H1 (cell line): ENCODE data around the gene CTIF. TPM values are rescaled to one million over a fixed set of nuclear protein-coding genes. Genes with fewer than 3 reads are reported as not detected.

Source experiments
- CTCF ChIA-PET: fragments of 300-600 bp; sonication (Branson Sonifier 250); formaldehyde crosslinking; loops from one replicate; lab custom pipeline; 2021; ENCODE audit not compliant: partially characterized antibody; lab: Charles Lee
- POLR2A ChIA-PET: fragments of 300-600 bp; sonication (Branson Sonifier 250); formaldehyde crosslinking; loops from one replicate; lab custom pipeline; 2021; ENCODE audit warnings: inconsistent platforms; ENCODE audit not compliant: partially characterized antibody; lab: Charles Lee
- DNase-seq, 2 experiments: peaks; one replicate each; pipeline versions ENCODE4 v3.0.0 to v3.0.0-alpha.2; 2010 to 2022; ENCODE audit warnings: low spot score in 2 of 2, low read depth in 1 of 2, mixed read lengths in 1 of 2
- FAIRE-seq: peaks from 2 replicates; lab custom pipeline; 2011; peaks lifted over from hg19 to GRCh38; lab: Jason Lieb, UNC
- H2AFZ ChIP-seq: 2 replicates; pipeline ENCODE4 v1.8.1; 2012; ENCODE audit warnings: low read length, inconsistent platforms
- H2AK5ac ChIP-seq: 2 replicates; pipeline ENCODE4 v1.6.1; 2013; ENCODE audit warnings: low read depth, low read length
- H2BK120ac ChIP-seq: replicated peaks from 2 replicates; pipeline ENCODE3; 2013; ENCODE audit warnings: low read depth, low read length, inconsistent platforms
- H2BK12ac ChIP-seq: 2 replicates; pipeline ENCODE4 v1.6.1; 2013; ENCODE audit warnings: low read depth, low read length
- H2BK15ac ChIP-seq: 2 replicates; pipeline ENCODE4 v1.6.1; 2013; ENCODE audit warnings: low read length
- H2BK20ac ChIP-seq: 2 replicates; pipeline ENCODE4 v1.6.1; 2013; ENCODE audit warnings: low read length
- H2BK5ac ChIP-seq: 2 replicates; pipeline ENCODE4 v1.6.1; 2013; ENCODE audit warnings: low read depth, low read length
- H3K14ac ChIP-seq: 2 replicates; pipeline ENCODE4 v1.6.1; 2013; ENCODE audit warnings: inconsistent platforms; ENCODE audit not compliant: insufficient read length
- H3K18ac ChIP-seq: 2 replicates; pipeline ENCODE4 v1.6.1; 2013; ENCODE audit warnings: low read length; ENCODE audit errors: extremely low read depth
- H3K23ac ChIP-seq: 2 replicates; pipeline ENCODE4 v1.6.1; 2013; ENCODE audit warnings: inconsistent platforms; ENCODE audit not compliant: insufficient read length
- H3K23me2 ChIP-seq: 2 replicates; pipeline ENCODE4 v1.6.1; 2013; ENCODE audit warnings: low read depth, low read length
- H3K27ac ChIP-seq: 2 replicates; pipeline ENCODE4 v1.6.1; 2011; ENCODE audit warnings: low read depth, low read length, inconsistent platforms
- H3K27me3 ChIP-seq, 4 experiments: replicated peaks in 1 of 4; 1 replicate in 1 of 4; 2 replicates in 3 of 4; pipeline versions ENCODE4 v1.6.1 to v1.8.1; 2011 to 2013; ENCODE audit warnings: low read length in 3 of 4, mild to moderate bottlenecking in 3 of 4, inconsistent platforms in 2 of 4, mixed read lengths in 2 of 4, moderate library complexity in 1 of 4; ENCODE audit not compliant: control insufficient read depth in 3 of 4, insufficient read depth in 3 of 4; ENCODE audit errors: extremely low read depth in 1 of 4
- H3K36me3 ChIP-seq, 4 experiments: 2 replicates each; pipeline versions ENCODE4 v1.6.1 to v1.8.1; 2011 to 2013; ENCODE audit warnings: mild to moderate bottlenecking in 4 of 4, low read length in 3 of 4, moderate library complexity in 2 of 4, control low read depth in 1 of 4, inconsistent platforms in 1 of 4; ENCODE audit not compliant: insufficient read depth in 4 of 4, control insufficient read depth in 2 of 4
- H3K4ac ChIP-seq: replicated peaks from 2 replicates; pipeline ENCODE3; 2013; ENCODE audit warnings: low read length, low read depth, mixed read lengths, inconsistent platforms; ENCODE audit not compliant: insufficient read length
- H3K4me1 ChIP-seq, 4 experiments: replicated peaks in 1 of 4; 1 replicate in 1 of 4; 2 replicates in 3 of 4; pipeline versions ENCODE4 v1.6.1 to v1.8.1; 2011 to 2013; ENCODE audit warnings: low read length in 3 of 4, inconsistent platforms in 2 of 4, mixed read lengths in 1 of 4; ENCODE audit not compliant: insufficient read depth in 4 of 4, control insufficient read depth in 3 of 4
- H3K4me2 ChIP-seq, 2 experiments: 2 replicates each; pipeline versions ENCODE4 v1.6.1 to v1.8.1; 2011 to 2013; ENCODE audit warnings: low read depth in 2 of 2, low read length in 2 of 2, control low read depth in 1 of 2, inconsistent platforms in 1 of 2, mild to moderate bottlenecking in 1 of 2; ENCODE audit not compliant: insufficient read depth in 1 of 2
- H3K4me3 ChIP-seq, 4 experiments: fragments of 200-600, 300-600 bp in 1 of 4; sonication (generic), shearing (Covaris generic), sonication (Bioruptor Twin) in 1 of 4; 2 replicates each; pipeline versions ENCODE4 v1.5.1 to v1.8.1; 2011 to 2016; ENCODE audit warnings: low read length in 4 of 4, low read depth in 3 of 4, control low read depth in 2 of 4, inconsistent platforms in 2 of 4, mild to moderate bottlenecking in 2 of 4, mixed read lengths in 1 of 4, moderate library complexity in 1 of 4; ENCODE audit not compliant: insufficient read depth in 2 of 4; ENCODE audit errors: extremely low read depth in 1 of 4
- H3K56ac ChIP-seq: replicated peaks from 2 replicates; pipeline ENCODE3; 2013; ENCODE audit warnings: low read depth, mild to moderate bottlenecking, mixed read lengths, low read length, inconsistent platforms; ENCODE audit not compliant: insufficient read length
- H3K79me1 ChIP-seq: 2 replicates; pipeline ENCODE4 v1.6.1; 2013; ENCODE audit warnings: low read depth, low read length, control low read depth
- H3K79me2 ChIP-seq, 2 experiments: 2 replicates each; pipeline versions ENCODE4 v1.6.1 to v1.8.1; 2012 to 2013; ENCODE audit warnings: low read length in 2 of 2, mild to moderate bottlenecking in 2 of 2, inconsistent platforms in 1 of 2; ENCODE audit not compliant: insufficient read depth in 2 of 2, control insufficient read depth in 1 of 2
- H3K9ac ChIP-seq, 4 experiments: replicated peaks in 1 of 4; 1 replicate in 1 of 4; 2 replicates in 3 of 4; pipeline versions ENCODE4 v1.6.1 to v1.8.1; 2011 to 2013; ENCODE audit warnings: low read depth in 3 of 4, low read length in 3 of 4, control low read depth in 2 of 4, mild to moderate bottlenecking in 2 of 4, moderate library complexity in 2 of 4, inconsistent platforms in 1 of 4; ENCODE audit errors: extremely low read depth in 1 of 4
- H3K9me3 ChIP-seq, 2 experiments: 2 replicates each; pipeline versions ENCODE4 v1.6.1 to v1.8.1; 2012 to 2013; ENCODE audit warnings: mild to moderate bottlenecking in 2 of 2, moderate library complexity in 2 of 2, control low read depth in 1 of 2, inconsistent platforms in 1 of 2, low read depth in 1 of 2, low read length in 1 of 2, mixed read lengths in 1 of 2; ENCODE audit not compliant: insufficient read depth in 2 of 2
- H4K20me1 ChIP-seq, 2 experiments: replicated peaks in 1 of 2; 2 replicates each; pipeline versions ENCODE3 to v1.8.1; 2011 to 2013; ENCODE audit warnings: inconsistent platforms in 2 of 2, low read length in 2 of 2, mild to moderate bottlenecking in 1 of 2; ENCODE audit not compliant: insufficient read depth in 2 of 2, control insufficient read depth in 1 of 2
- H4K5ac ChIP-seq: 2 replicates; pipeline ENCODE4 v1.6.1; 2013; ENCODE audit warnings: low read length, low read depth, mixed read lengths, inconsistent platforms; ENCODE audit not compliant: insufficient read length
- H4K8ac ChIP-seq: 2 replicates; pipeline ENCODE4 v1.8.0; 2013; ENCODE audit warnings: mild to moderate bottlenecking, moderate library complexity, low read length, inconsistent platforms; ENCODE audit not compliant: insufficient read depth; ENCODE audit errors: extremely low read depth
- H4K91ac ChIP-seq: replicated peaks from 2 replicates; pipeline ENCODE3; 2013; ENCODE audit warnings: low read length, mixed read lengths, inconsistent platforms; ENCODE audit not compliant: insufficient read length
- BACH1 ChIP-seq: IDR thresholded peaks from 2 replicates; pipeline ENCODE4 v1.6.1; 2012; ENCODE audit warnings: low read length, improper control_type of control experiment
- BCL11A ChIP-seq, 2 experiments: IDR thresholded peaks; one replicate each; pipeline ENCODE4 v1.6.1; 2011; ENCODE audit warnings: low read depth in 2 of 2, low read length in 2 of 2, mild to moderate bottlenecking in 2 of 2
- CBX8 ChIP-seq: fragments of 300-800, 300-1000 bp; sonication (generic); IDR thresholded peaks from 2 replicates; pipeline ENCODE4 v1.7.1; 2016; ENCODE audit warnings: low read depth, low read length, borderline replicate concordance
- CHD2 ChIP-seq: IDR thresholded peaks from 2 replicates; pipeline ENCODE4 v1.6.1; 2012; ENCODE audit warnings: low read length, improper control_type of control experiment
- EZH2 ChIP-seq: fragments of 200-600 bp; sonication (generic); IDR thresholded peaks from 2 replicates; pipeline ENCODE4 v1.7.1; 2012; ENCODE audit warnings: low read depth, mild to moderate bottlenecking, moderate library complexity, low read length, inconsistent platforms; ENCODE audit not compliant: severe bottlenecking
- JUN ChIP-seq: IDR thresholded peaks from 2 replicates; pipeline ENCODE4 v1.6.1; 2011; ENCODE audit warnings: low read depth, mild to moderate bottlenecking, improper control_type of control experiment, low read length
- KDM5A ChIP-seq: fragments of 200-600 bp; IDR thresholded peaks from 2 replicates; pipeline ENCODE4 v1.7.1; 2012; ENCODE audit warnings: mild to moderate bottlenecking, low read length, inconsistent platforms, mixed read lengths
- NANOG ChIP-seq: IDR thresholded peaks from 2 replicates; pipeline ENCODE4 v1.6.1; 2011; ENCODE audit warnings: low read length, low read depth, mild to moderate bottlenecking, inconsistent platforms; ENCODE audit not compliant: insufficient read depth, poor library complexity, severe bottlenecking
- RXRA ChIP-seq: IDR thresholded peaks from 2 replicates; pipeline ENCODE4 v1.6.1; 2011; ENCODE audit warnings: low read depth, mild to moderate bottlenecking, low read length, moderate library complexity; ENCODE audit not compliant: insufficient read depth
- SP1 ChIP-seq: IDR thresholded peaks from 2 replicates; pipeline ENCODE4 v1.6.1; 2011; ENCODE audit warnings: low read depth, low read length
- SP4 ChIP-seq: IDR thresholded peaks from 2 replicates; pipeline ENCODE4 v1.6.1; 2012; ENCODE audit warnings: low read length, inconsistent platforms
- TBP ChIP-seq: IDR thresholded peaks from 2 replicates; pipeline ENCODE4 v1.6.1; 2011; ENCODE audit warnings: low read depth, low read length, improper control_type of control experiment
- WGBS, 2 experiments: shearing (Covaris generic) in 1 of 2; methylation state at CpG; one replicate each; pipeline versions ENCODE4 v1.1.6 to v1.1.7; 2013 to 2015; ENCODE audit warnings: low lambda C conversion rate in 2 of 2, mixed read lengths in 2 of 2, inconsistent platforms in 1 of 2, low coverage in 1 of 2, missing lambda C conversion rate in 1 of 2; ENCODE audit not compliant: insufficient replicate concordance in 2 of 2, insufficient coverage in 1 of 2, insufficient read length in 1 of 2; ENCODE audit errors: extremely low coverage in 1 of 2, missing lambda C conversion rate in 1 of 2; 5-methylcytosine and 5-hydroxymethylcytosine counted together
- polyA plus RNA-seq, 7 experiments: library from polyadenylated mRNA; depleted of rRNA in 3 of 7; stranded (reverse) in 5 of 7; unstranded in 2 of 7; fragments of >200 nt in 5 of 7; fragments of 200-250 nt in 2 of 7; gene quantifications; 1 replicate in 5 of 7; 2 replicates in 1 of 7; 4 replicates in 1 of 7; pipeline versions ENCODE4 v1.2.1 to v1.2.3, GENCODE V29; 2011 to 2013; ENCODE audit warnings: missing spikeins in 2 of 7, mixed read lengths in 2 of 7
- total RNA-seq: library from RNA; stranded (reverse); fragmentation: NEBNext Ultra II Directional; extraction: Animal tissue kit (Norgen Biotek cat#: 25700); gene quantifications from 2 replicates; pipeline ENCODE4 v1.2.1, GENCODE V29; 2021

Gene CTIF
- total and polyA plus RNA-seq, 2 of the 8 experiments (the other 6 are each of a cell fraction or from before 2014, with no cell fraction given) = 9.0 to 17.8 TPM

DNA sequence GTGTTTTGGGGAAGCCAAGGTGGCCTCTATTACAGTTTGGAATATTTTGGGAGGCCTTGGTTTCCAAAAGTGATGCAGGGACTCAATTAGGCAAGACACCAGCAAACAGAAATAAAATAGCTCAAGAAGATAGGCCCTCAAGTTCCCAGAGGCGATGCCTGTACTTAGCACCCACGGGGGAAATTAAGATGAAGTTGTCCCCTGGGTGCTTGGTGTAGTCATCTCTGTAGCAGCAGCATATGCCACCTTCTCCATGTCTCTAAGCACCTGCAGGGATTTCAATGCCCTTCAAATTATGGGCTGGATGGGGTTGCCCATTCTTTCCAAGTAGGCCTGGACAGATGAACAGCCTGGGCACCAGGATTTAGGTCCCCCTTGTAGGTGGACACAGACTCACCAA lies 185.0 kb downstream of the CTIF start:
- no peak overlapping the region for H3K4me3 ChIP-seq
- H3K9ac ChIP-seq = no peak overlapping the region; a peak in 1 of 7 replicates
- H3K18ac ChIP-seq = no peak overlapping the region
- POLR2A ChIA-PET = interaction anchor here (0.8 kb wide), 1 partner anchor 9 kb away, joined by 3 read pairs; no protein-coding TSS in a partner anchor
- WGBS, 2 experiments = 79% methylated on average over 2 of the region's 2 CpGs; no CpG with 5 or more reads in 1 of the 2 experiments
- no peaks in the 10 kb centered on the region for H3K4me1 ChIP-seq
- H3K9me3 ChIP-seq = no peaks in the 10 kb centered on the region
- no peaks in the 10 kb centered on the region for H3K23me2 ChIP-seq
- no peak overlapping the region for H2BK120ac ChIP-seq
- CTCF ChIA-PET = interaction anchor here (1.0 to 1.7 kb wide), 4 partner anchors 51 to 214 kb away, joined by 3 to 4 read pairs (median 3); no protein-coding TSS in a partner anchor
- H4K5ac ChIP-seq = no peak overlapping the region
- H3K79me2 ChIP-seq = no peaks in the 10 kb centered on the region
- H3K23ac ChIP-seq = no peak overlapping the region
- no peak overlapping the region for H3K27ac ChIP-seq
- no peak overlapping the region for H3K4ac ChIP-seq
- FAIRE-seq = no peak
- no peak overlapping the region for H4K91ac ChIP-seq
- no peak overlapping the region for H2BK12ac ChIP-seq
- TF ChIP-seq JUN = no peak
- no peak for TF ChIP-seq CBX8
- no peak for TF ChIP-seq RXRA
- TF ChIP-seq EZH2 = no peak
- no peak for TF ChIP-seq CHD2
- no peak for TF ChIP-seq BACH1
- TF ChIP-seq BCL11A (IDR thresholded peaks at IDR 0.05; ENCODE audit: low read depth in 2 of 2, low read length in 2 of 2) = no peak
- no peak for TF ChIP-seq KDM5A
- no peak for TF ChIP-seq SP4
- no peak for TF ChIP-seq NANOG
- no peak for TF ChIP-seq TBP
- no peak for TF ChIP-seq SP1
- H3K79me1 ChIP-seq = no peaks in the 10 kb centered on the region
- no peak overlapping the region for H2BK20ac ChIP-seq
- no peak overlapping the region for H3K56ac ChIP-seq
- DNase-seq = no peak
- H3K4me2 ChIP-seq = no peak overlapping the region
- no peak overlapping the region for H2AFZ ChIP-seq
- no peaks in the 10 kb centered on the region for H3K36me3 ChIP-seq
- no peak overlapping the region for H2AK5ac ChIP-seq
- no peak overlapping the region for H2BK15ac ChIP-seq
- no peaks in the 10 kb centered on the region for H4K20me1 ChIP-seq
- no peak overlapping the region; the same call in 1 of the 2 replicates for H2BK5ac ChIP-seq
- no peak overlapping the region for H3K14ac ChIP-seq
- H3K27me3 ChIP-seq = no peaks in the 10 kb centered on the region
- no peak overlapping the region for H4K8ac ChIP-seq
